GM13976 (cell line): ENCODE data around the gene ATXN1.
"Not testable (repeated sequence)": the region's sequence is repeated elsewhere in the genome, so short reads cannot be mapped to it uniquely, and the experiment has no call there.

ENCODE experiments used
- DNase-seq: peaks from one replicate; pipeline ENCODE4 v3.0.0; 2012; ENCODE audit warnings: low spot score
- CTCF ChIP-seq: IDR thresholded peaks from 2 replicates; pipeline ENCODE4 v1.5.1; 2012; ENCODE audit warnings: borderline replicate concordance, mild to moderate bottlenecking; ENCODE audit not compliant: insufficient read depth; ENCODE audit errors: extremely low read depth, missing control alignments, control extremely low read depth
- in situ Hi-C: fragments of 300-500 bp; cut with MboI; formaldehyde crosslinking; loops from one replicate; pipeline ENCODE4 v1.12.0; 2022; ENCODE audit warnings: low sequenced_read_pairs, mixed read lengths, inconsistent platforms; ENCODE audit not compliant: unreplicated experiment

The ATXN1 gene

DNA sequence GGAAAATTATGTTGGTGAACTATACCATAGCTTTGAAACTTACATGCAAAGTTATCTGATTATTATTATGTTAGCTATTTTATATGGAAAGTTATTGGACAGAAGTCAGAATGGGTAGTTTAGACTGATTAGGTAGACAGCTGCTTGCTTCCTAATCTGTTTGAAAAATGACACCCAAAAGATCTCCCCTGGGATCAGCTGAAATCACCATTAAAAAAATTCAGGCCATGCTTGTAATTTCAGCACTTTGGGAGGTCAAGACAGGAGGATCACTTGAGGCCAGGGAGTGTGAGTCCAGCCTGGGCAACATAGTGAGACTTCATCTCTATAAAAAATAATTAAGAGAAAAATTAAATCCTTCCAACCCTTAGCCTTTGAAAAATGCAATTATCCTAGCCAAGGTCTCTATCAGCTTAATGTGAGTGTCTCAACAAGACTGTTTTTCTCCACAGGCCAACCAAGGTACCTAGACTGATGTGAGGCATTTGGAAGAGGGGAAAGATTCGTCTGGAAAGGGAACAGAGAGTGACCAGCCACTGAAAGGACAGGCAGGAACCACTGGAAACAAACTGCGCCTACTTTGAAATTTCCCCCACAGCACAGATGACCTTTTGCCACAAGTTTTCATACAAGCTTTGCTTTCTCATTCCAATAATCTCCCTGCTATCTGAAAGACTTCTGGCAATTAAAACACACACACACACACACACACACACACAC, 290.6 kb downstream of the ATXN1 start:
- in situ Hi-C loops, result loop anchor here (5.0 kb wide), 1 partner anchor 48 kb away; no protein-coding TSS in a partner anchor
- DNase-seq, result no peak
- no peak for TF ChIP-seq CTCF

- no peak for DNase-seq
- no peak for TF ChIP-seq CTCF
- in situ Hi-C loops, result no loop called here
Measured at GRCh38 chr6:16468991-16469615, 292.2 kb downstream of the ATXN1 start.

DNA sequence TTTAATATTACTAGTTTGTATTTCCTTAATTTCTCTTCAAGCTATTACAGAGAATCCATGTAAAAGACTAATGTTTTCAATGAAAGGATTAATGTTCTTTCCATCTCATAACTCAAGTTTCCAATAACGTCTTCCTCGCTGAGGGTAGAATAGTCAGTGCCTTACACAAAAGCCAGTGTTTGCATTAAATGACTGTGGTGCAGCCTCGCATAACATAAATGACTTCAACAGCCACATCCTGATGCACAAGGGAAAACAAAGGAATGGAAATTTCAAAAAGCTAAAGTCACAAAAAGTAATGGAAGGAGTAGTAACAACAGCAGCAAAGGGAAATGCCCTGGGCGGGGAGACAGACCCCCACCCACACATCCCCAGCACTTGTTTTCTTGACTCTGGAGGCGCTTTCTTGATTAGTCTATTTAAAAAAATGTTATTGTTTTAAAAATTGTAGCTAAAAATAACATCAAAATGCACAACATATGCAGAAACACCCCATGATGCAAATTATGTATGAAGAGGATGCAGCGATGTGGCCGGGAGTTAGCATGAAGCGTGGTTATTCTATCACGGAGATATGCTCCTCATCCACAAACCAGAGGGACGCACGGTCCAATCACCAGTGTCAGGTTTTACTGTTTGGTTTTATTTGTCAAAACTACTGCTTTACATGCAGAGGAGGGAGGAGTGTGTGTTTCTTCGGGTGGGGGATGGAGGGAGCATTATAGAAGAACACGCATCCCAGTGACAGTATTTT, 294.3 kb downstream of the ATXN1 start:
- no peak for DNase-seq
- in situ Hi-C loops, result no loop called here
- no peak for TF ChIP-seq CTCF

GRCh38 chr6:16464045-16464444, 297.2 kb downstream of the ATXN1 start:
- in situ Hi-C loops, result no loop called here
- TF ChIP-seq CTCF, result no peak

DNA sequence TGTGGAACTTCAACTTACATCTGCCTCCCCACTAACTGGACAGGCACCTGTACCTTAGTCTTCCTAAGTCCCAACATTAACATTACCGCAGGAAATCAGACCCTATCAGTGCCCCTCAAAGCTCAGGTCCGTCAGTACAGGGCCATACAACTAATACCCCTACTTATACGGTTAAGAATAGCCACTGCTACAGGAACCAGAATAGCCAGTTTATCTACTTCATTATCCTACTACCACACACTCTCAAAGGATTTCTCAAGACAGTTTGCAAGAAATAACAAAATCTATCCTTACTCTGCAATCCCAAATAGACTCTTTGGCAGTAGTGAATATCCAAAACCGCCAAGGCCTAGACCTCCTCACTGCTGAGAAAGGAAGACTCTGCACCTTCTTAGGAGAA, 298.0 kb downstream of the ATXN1 start:
- DNase-seq, in situ Hi-C loops: not testable (repeated sequence)

More at GRCh38 chr6:16464045-16464444, 297.2 kb downstream of the ATXN1 start:
- no peak for DNase-seq

DNA sequence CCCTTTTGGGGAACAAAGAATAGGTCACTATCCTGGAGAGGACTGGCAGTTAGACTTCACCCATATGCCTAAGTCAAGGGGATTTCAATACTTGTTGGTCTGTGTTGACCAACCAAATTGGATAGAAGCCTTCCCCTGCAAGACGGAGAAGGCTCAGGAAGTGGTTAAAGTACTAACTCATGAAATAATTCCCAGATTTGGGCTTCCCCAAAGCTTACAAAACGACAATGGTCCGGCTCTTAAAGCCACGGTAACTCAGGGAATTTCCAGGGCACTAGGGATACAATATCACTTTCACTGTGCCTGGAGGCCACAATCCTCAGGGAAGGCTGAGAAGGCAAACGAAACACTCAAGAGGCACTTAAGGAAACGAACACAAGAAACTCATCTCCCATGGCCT, 299.8 kb downstream of the ATXN1 start:
- in situ Hi-C loops, result no loop called here
- TF ChIP-seq CTCF, result no peak
- no peak for DNase-seq

DNA sequence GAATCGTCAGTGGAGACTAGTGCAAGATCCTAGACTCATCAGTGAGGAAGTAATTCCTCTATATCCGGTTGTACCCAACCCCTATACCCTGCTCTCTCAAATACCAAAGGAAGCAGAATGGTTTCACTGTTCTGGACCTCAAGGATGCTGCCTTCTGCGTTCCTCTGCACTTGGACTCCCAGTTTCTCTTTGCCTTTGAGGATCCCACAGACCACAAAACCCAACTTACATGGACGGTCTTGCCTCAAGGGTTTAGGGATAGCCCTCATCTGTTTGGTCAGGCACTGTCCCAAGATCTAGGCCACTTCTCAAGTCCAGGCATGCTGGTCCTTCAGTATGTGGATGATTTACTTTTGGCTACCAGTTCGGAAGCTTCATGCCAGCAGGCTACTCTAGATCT, 301.8 kb downstream of the ATXN1 start:
- DNase-seq, in situ Hi-C loops: not testable (repeated sequence)
